Panc1 (cell line): ENCODE measurements around the gene ACTL6B. TPM values are rescaled to one million over a fixed set of nuclear protein-coding genes. Genes with fewer than 3 reads are reported as not detected.

Experiments
- ATAC-seq: fragments of 200-7000 bp; cut with Tn5 transposase; 2 replicates; pipeline ENCODE4 v1.9.1; 2020; ENCODE audit warnings: mild to moderate bottlenecking, moderate library complexity
- BruUV-seq: library from RNA; stranded (reverse); fragments of 400-500 nt; replicated peaks from 2 replicates; lab custom pipeline; 2021; lab: Mats Ljungman, UMichigan
- CTCF ChIA-PET: fragments of 300-600 bp; sonication (Branson Sonifier 250); formaldehyde crosslinking; loops from one replicate; lab custom pipeline; 2022; ENCODE audit warnings: antibody characterized with exemption; lab: Charles Lee
- POLR2A ChIA-PET: fragments of 300-600 bp; sonication (Branson Sonifier 250); formaldehyde crosslinking; loops from one replicate; lab custom pipeline; 2022; ENCODE audit warnings: antibody characterized with exemption; lab: Charles Lee
- DNase-seq: peaks from one replicate; pipeline ENCODE4 v3.0.0-alpha.2; 2010; ENCODE audit warnings: low read depth, low spot score
- H3K27ac ChIP-seq: 2 replicates; pipeline ENCODE4 v1.5.1; 2011; ENCODE audit warnings: mild to moderate bottlenecking, low read length, inconsistent platforms
- H3K27me3 ChIP-seq: fragments of 200-500 bp; sonication (Bioruptor generic); 2 replicates; pipeline ENCODE4 v1.6.0; 2014; ENCODE audit warnings: low read length, inconsistent platforms; ENCODE audit not compliant: control insufficient read depth, insufficient read depth
- H3K36me3 ChIP-seq: fragments of 200-500 bp; sonication (Bioruptor generic); 2 replicates; pipeline ENCODE4 v1.5.1; 2014; ENCODE audit warnings: inconsistent platforms, mild to moderate bottlenecking, low read length, moderate library complexity; ENCODE audit not compliant: control insufficient read depth, insufficient read depth
- H3K4me1 ChIP-seq: 2 replicates; pipeline ENCODE4 v1.5.1; 2011; ENCODE audit warnings: inconsistent platforms, mild to moderate bottlenecking, low read length, moderate library complexity; ENCODE audit not compliant: control insufficient read depth, insufficient read depth
- H3K4me3 ChIP-seq, 2 experiments: 2 replicates each; pipeline ENCODE4 v1.5.1; 2011 to 2012; ENCODE audit warnings: low read depth in 2 of 2, low read length in 2 of 2, mild to moderate bottlenecking in 2 of 2, inconsistent platforms in 1 of 2, moderate library complexity in 1 of 2
- H3K9me3 ChIP-seq: fragments of 200-500 bp; sonication (Bioruptor generic); 2 replicates; pipeline ENCODE4 v1.5.1; 2014; ENCODE audit warnings: low read depth, mild to moderate bottlenecking, inconsistent platforms, low read length, moderate library complexity; ENCODE audit not compliant: control insufficient read depth, insufficient read depth
- POLR2AphosphoS5 ChIP-seq: IDR thresholded peaks from 2 replicates; pipeline ENCODE4 v1.6.1; 2012; ENCODE audit warnings: mild to moderate bottlenecking, low read depth, low read length, moderate library complexity
- SIN3A ChIP-seq: IDR thresholded peaks from 2 replicates; pipeline ENCODE4 v1.6.1; 2012; ENCODE audit warnings: low read depth, mild to moderate bottlenecking, low read length, moderate library complexity, borderline replicate concordance; ENCODE audit not compliant: insufficient read depth
- TCF7L2 ChIP-seq: IDR thresholded peaks from 2 replicates; pipeline ENCODE4 v1.6.1; 2011; ENCODE audit warnings: mild to moderate bottlenecking, low read depth, low read length, inconsistent platforms
- in situ Hi-C: cut with HindIII; loops from 2 replicates; pipeline ENCODE4 v1.10.0; 2016; ENCODE audit warnings: low sequenced_read_pairs, low pct_unique_long_range_greater_than_20kb
- intact Hi-C: fragments of 100-400 bp; cut with micrococcal nuclease; formaldehyde crosslinking; loops from one replicate; pipeline ENCODE4 v1.10.0; 2022; ENCODE audit not compliant: unreplicated experiment
- total RNA-seq: library from RNA; stranded (reverse); gene quantifications from one replicate; pipeline ENCODE4 v1.2.1, GENCODE V29; 2021; ENCODE audit not compliant: unreplicated experiment
- TF ChIP-seq, protein P1 (sequence below), 2 experiments: IDR thresholded peaks; 2 replicates each; pipeline ENCODE4 v1.6.1; 2011 to 2012; ENCODE audit warnings: low read depth in 2 of 2, control low read depth in 1 of 2, low read length in 1 of 2, mild to moderate bottlenecking in 1 of 2, moderate library complexity in 1 of 2; ENCODE audit not compliant: insufficient read depth in 1 of 2
- TF ChIP-seq, protein P2 (sequence below): fragments of 450-650 bp; IDR thresholded peaks from 2 replicates; pipeline ENCODE4 v1.5.1; 2017; ENCODE audit warnings: mild to moderate bottlenecking

ACTL6B gene
- total RNA-seq, 1 experiment from 2014 or later, result not detected

DNA sequence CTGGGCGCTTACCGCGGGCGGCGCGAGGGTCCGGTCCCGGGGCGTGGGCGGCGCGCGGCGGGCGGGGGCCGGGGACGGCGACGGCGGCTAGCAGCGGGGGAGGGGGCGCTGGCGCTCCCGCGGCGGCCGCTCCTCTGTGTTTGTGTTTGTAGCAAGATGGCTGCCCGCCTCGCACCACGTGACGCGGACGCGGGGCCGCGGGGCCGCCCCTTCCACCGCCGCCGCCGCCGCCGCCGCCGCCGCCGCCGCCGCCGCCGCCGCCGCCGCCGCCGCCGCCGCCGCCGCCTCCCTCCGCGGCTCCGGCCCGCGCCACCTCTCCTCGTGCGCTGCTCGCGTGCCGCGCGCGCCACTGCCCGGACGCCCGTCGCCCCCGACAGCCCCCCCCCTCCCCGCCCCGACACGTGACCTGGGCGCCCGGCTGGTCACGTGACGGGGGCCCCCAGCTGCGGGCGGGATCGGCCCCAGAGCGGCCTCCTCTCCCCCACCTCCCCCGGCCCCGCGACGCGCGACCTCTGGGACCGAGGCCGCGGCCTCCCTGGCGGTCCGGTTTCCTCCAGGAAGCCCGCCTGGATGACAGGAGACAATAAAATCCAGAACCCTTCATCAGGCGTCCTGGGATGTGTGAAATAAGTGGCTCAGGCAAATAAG, 38.0 kb upstream of the ACTL6B start, which contains the start of gene GIGYF1:
TSS of gene GIGYF1 (minus strand) at position 153 of the 648 bp plus-strand sequence. CDS start 6,012 bp downstream, outside the sequence.
- no TSS peak for BruUV-seq
- intact Hi-C loops (no loop called here), in situ Hi-C loops (no loop called here)
- no peak for TF ChIP-seq TCF7L2
- TF ChIP-seq, protein P1, sequence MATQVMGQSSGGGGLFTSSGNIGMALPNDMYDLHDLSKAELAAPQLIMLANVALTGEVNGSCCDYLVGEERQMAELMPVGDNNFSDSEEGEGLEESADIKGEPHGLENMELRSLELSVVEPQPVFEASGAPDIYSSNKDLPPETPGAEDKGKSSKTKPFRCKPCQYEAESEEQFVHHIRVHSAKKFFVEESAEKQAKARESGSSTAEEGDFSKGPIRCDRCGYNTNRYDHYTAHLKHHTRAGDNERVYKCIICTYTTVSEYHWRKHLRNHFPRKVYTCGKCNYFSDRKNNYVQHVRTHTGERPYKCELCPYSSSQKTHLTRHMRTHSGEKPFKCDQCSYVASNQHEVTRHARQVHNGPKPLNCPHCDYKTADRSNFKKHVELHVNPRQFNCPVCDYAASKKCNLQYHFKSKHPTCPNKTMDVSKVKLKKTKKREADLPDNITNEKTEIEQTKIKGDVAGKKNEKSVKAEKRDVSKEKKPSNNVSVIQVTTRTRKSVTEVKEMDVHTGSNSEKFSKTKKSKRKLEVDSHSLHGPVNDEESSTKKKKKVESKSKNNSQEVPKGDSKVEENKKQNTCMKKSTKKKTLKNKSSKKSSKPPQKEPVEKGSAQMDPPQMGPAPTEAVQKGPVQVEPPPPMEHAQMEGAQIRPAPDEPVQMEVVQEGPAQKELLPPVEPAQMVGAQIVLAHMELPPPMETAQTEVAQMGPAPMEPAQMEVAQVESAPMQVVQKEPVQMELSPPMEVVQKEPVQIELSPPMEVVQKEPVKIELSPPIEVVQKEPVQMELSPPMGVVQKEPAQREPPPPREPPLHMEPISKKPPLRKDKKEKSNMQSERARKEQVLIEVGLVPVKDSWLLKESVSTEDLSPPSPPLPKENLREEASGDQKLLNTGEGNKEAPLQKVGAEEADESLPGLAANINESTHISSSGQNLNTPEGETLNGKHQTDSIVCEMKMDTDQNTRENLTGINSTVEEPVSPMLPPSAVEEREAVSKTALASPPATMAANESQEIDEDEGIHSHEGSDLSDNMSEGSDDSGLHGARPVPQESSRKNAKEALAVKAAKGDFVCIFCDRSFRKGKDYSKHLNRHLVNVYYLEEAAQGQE (IDR thresholded peaks at IDR 0.05; ENCODE audit: insufficient read depth in 1 of 2, low read depth in 2 of 2, low read length in 1 of 2), result no peak
- no peak for TF ChIP-seq SIN3A
- TF ChIP-seq, protein P2, sequence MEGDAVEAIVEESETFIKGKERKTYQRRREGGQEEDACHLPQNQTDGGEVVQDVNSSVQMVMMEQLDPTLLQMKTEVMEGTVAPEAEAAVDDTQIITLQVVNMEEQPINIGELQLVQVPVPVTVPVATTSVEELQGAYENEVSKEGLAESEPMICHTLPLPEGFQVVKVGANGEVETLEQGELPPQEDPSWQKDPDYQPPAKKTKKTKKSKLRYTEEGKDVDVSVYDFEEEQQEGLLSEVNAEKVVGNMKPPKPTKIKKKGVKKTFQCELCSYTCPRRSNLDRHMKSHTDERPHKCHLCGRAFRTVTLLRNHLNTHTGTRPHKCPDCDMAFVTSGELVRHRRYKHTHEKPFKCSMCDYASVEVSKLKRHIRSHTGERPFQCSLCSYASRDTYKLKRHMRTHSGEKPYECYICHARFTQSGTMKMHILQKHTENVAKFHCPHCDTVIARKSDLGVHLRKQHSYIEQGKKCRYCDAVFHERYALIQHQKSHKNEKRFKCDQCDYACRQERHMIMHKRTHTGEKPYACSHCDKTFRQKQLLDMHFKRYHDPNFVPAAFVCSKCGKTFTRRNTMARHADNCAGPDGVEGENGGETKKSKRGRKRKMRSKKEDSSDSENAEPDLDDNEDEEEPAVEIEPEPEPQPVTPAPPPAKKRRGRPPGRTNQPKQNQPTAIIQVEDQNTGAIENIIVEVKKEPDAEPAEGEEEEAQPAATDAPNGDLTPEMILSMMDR, result no peak
- TF ChIP-seq POLR2AphosphoS5, result no peak
- ATAC-seq (peak; percentile 79), DNase-seq (no peak)
- Histone ChIP-seq H3K27ac (peak within 1 kb of the TSS; percentile 94), H3K36me3 (peaks cover 3% of the 10 kb centered on the region; the same call in 1 of the 2 replicates), H3K9me3 (no peaks in the 10 kb centered on the region), H3K27me3 (no peaks in the 10 kb centered on the region), H3K4me1 (peaks cover 24% of the 10 kb centered on the region), H3K4me3 (peak within 1 kb of the TSS; percentile 84 to 91)
- ChIA-PET POLR2A (no interaction called here), CTCF (interaction anchor here (0.6 kb wide), 1 partner anchor 157 kb away, joined by 4 read pairs; no protein-coding TSS in a partner anchor)

DNA sequence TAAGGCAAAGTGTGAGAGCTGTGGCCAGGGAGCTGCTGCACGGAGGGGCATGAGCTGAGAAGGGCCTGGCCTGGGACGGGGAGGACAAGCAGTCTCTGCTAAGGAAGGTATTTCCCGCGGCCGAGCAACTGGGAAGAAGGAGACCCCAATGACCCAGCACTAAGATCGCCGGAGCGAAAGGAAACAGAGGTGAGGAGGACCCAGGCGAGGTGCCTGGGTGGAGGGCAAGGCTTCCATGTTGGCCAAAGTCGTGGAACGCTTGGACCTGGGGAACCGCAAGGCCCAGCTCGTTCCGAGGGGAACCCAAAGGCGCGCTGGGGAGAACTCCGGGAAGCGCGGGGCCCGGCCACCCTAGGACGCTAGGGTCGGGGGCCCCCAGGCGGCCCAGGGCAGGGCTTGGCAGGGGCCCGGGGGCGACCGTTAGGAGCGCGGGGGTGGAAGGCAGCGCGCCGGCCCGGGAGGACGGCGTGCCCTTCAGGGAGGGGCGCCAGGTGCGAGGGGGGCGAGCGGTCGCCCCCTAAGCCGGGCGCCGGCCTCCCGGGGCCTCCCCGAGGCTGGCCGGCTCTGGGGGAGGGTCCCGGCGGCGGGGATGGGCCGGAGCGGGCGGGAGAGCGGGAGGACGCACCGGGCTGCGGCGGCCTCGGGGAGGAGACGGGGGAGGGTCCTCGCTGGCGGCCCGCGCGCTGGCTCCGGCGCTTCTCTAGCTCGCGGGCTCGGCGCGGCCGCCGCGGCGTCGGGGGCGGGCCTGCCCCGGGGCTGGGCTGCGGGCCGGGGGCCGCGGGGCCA, 37.3 kb upstream of the ACTL6B start:
- BruUV-seq, result no TSS peak
- Histone ChIP-seq H3K27ac (peak overlapping the region; percentile 94), H3K9me3 (no peaks in the 10 kb centered on the region), H3K4me1 (peaks cover 24% of the 10 kb centered on the region), H3K4me3 (peak overlapping the region; percentile 84 to 91), H3K36me3 (peaks cover 3% of the 10 kb centered on the region; the same call in 1 of the 2 replicates), H3K27me3 (no peaks in the 10 kb centered on the region)
- in situ Hi-C loops, result no loop called here
- ChIA-PET CTCF (interaction anchor here (0.6 to 0.7 kb wide), 2 partner anchors 151 to 228 kb away, joined by 3 to 9 read pairs; no protein-coding TSS in a partner anchor), POLR2A (interaction anchor here (0.5 to 0.7 kb wide), 2 partner anchors 54 to 143 kb away, joined by 3 to 5 read pairs; no protein-coding TSS in a partner anchor)
- TF ChIP-seq POLR2AphosphoS5 (no peak), TCF7L2 (no peak), SIN3A (no peak)
- TF ChIP-seq, protein P2, result no peak
- TF ChIP-seq, protein P1 (IDR thresholded peaks at IDR 0.05; ENCODE audit: insufficient read depth in 1 of 2, low read depth in 2 of 2, low read length in 1 of 2), result no peak
- DNase-seq, result no peak
- ATAC-seq, result peak; percentile 58
- intact Hi-C loops, result no loop called here
